Measurements from ENCODE around the gene ELFN2. TPM values are rescaled to one million over a fixed set of nuclear protein-coding genes. Genes with fewer than 3 reads are reported as not detected.

Gene ELFN2
- total and polyA plus RNA-seq, 8 donors, result 0.70 to 4.9 (median 1.5) TPM

- no peak overlapping the region for H3K27ac ChIP-seq
- no peak for TF ChIP-seq CTCF (IDR thresholded peaks at IDR 0.05)
- H3K36me3 ChIP-seq, result no peaks in the 10 kb centered on the region
- intact Hi-C loops (cut with DNase I), result no loop called here
- peaks cover 12 to 56% of the 10 kb centered on the region in 2 donors for H3K27me3 ChIP-seq
- H3K9me3 ChIP-seq, result no peaks in the 10 kb centered on the region
- DNase-seq (no peak), ATAC-seq (no peak)
- H3K4me3 ChIP-seq, result no peak overlapping the region
- peaks cover 0 to 3% of the 10 kb centered on the region in 2 donors for H3K4me1 ChIP-seq
These were observed 5.4 kb upstream of the ELFN2 start for GRCh38 chr22:37432708-37433054.

GRCh38 chr22:37431801-37432707, 4.8 kb upstream of the ELFN2 start:
- TF ChIP-seq CTCF (IDR thresholded peaks at IDR 0.05), result no peak
- intact Hi-C loops (cut with DNase I), result no loop called here
- H3K36me3 ChIP-seq, result no peaks in the 10 kb centered on the region
- H3K27ac ChIP-seq, result no peak overlapping the region
- no peaks in the 10 kb centered on the region for H3K9me3 ChIP-seq
- H3K27me3 ChIP-seq, result peaks cover 13 to 62% of the 10 kb centered on the region in 2 donors
- H3K4me3 ChIP-seq, result no peak overlapping the region
- peak in 1 of 4 donors; percentile 49 for DNase-seq
- peak; percentile 42 for ATAC-seq
- peaks cover 0 to 9% of the 10 kb centered on the region in 2 donors for H3K4me1 ChIP-seq

DNA sequence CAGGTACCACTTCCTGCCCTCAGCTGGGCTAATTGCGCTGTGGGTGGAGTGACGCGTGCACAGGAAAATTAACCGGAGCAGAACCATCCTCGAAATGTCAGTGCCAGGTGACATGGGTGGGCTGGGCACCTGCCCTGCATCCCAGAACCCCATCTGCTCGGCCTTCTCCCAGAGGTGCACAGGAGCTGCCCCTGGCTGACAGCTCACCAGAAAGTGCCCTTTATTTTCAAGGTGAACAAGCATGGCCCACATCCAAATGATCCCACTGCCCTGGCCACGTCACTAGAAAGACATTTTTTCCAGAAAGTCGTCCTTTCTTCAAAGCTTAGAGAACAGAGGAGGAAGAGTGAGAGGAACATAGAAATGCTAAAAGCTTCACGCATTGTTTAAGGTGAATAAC, 4.1 kb upstream of the ELFN2 start:
- H3K4me1 ChIP-seq, result peaks cover 0 to 15% of the 10 kb centered on the region in 2 donors
- TF ChIP-seq CTCF (IDR thresholded peaks at IDR 0.05), result no peak
- no peak overlapping the region for H3K27ac ChIP-seq
- no peaks in the 10 kb centered on the region for H3K36me3 ChIP-seq
- no peak for ATAC-seq
- intact Hi-C loops (cut with DNase I), result no loop called here
- no peak for DNase-seq
- H3K9me3 ChIP-seq, result no peaks in the 10 kb centered on the region
- H3K27me3 ChIP-seq, result peaks cover 13 to 69% of the 10 kb centered on the region in 2 donors
- H3K4me3 ChIP-seq, result no peak overlapping the region

GRCh38 chr22:37430941-37431340, 3.7 kb upstream of the ELFN2 start:
- Histone ChIP-seq H3K36me3 (no peaks in the 10 kb centered on the region), H3K9me3 (no peaks in the 10 kb centered on the region), H3K4me1 (peaks cover 0 to 18% of the 10 kb centered on the region in 2 donors), H3K27me3 (peaks cover 13 to 73% of the 10 kb centered on the region in 2 donors), H3K27ac (no peak overlapping the region), H3K4me3 (no peak overlapping the region)
- DNase-seq (peak in 1 of 4 donors; percentile 16), ATAC-seq (no peak)
- no peak for TF ChIP-seq CTCF (IDR thresholded peaks at IDR 0.05)
- intact Hi-C loops (cut with DNase I), result no loop called here

Data from left lung (tissue), 10 donors.